Right atrium auricular region (tissue), 2 donors: ENCODE data around the gene DLG4. TPM values are rescaled to one million over a fixed set of nuclear protein-coding genes. Genes with fewer than 3 reads are reported as not detected.

Source experiments
- DNase-seq: peaks from one replicate; pipeline ENCODE4 v3.0.0-alpha.2; 2019; ENCODE audit warnings: low spot score
- H3K27ac ChIP-seq, 2 donors: fragments of 200-600 bp; sonication (generic); 1 replicate in 1 of 2; 2 replicates in 1 of 2; pipeline ENCODE4 v1.5.1; 2016 to 2019
- H3K27me3 ChIP-seq, 2 donors: fragments of 200-600 bp; sonication (generic); one replicate each; pipeline versions ENCODE4 v1.5.1 to v1.6.0; 2017 to 2019
- H3K36me3 ChIP-seq: fragments of 200-600 bp; sonication (generic); one replicate; pipeline ENCODE4 v1.5.1; 2016
- H3K4me1 ChIP-seq, 2 donors: fragments of 200-600 bp; sonication (generic); one replicate each; pipeline versions ENCODE4 v1.5.1 to v1.6.0; 2017 to 2019
- H3K4me3 ChIP-seq, 2 donors: fragments of 200-600 bp; sonication (generic); 1 replicate in 1 of 2; 2 replicates in 1 of 2; pipeline ENCODE4 v1.5.1; 2017 to 2019; ENCODE audit warnings: mild to moderate bottlenecking in 1 of 2, moderate library complexity in 1 of 2
- H3K9me3 ChIP-seq, 2 donors: fragments of 200-600 bp; sonication (generic); one replicate each; pipeline ENCODE4 v1.5.1; 2019
- CTCF ChIP-seq, 2 donors: fragments of 200-600 bp; sonication (generic); IDR thresholded peaks; one replicate each; pipeline ENCODE4 v1.5.1; 2019; ENCODE audit warnings: antibody characterized with exemption in 2 of 2
- total RNA-seq, 2 donors: library from RNA; depleted of rRNA; stranded (reverse); fragments of >200 nt; gene quantifications; one replicate each; pipeline ENCODE4 v1.1.0, GENCODE V29; 2016

The DLG4 gene
- total RNA-seq, 2 donors from 2014 or later: 15.1 to 33.4 TPM

- peak overlapping the region in 1 of 2 donors; percentile 26 for H3K4me3 ChIP-seq
- no peak for DNase-seq
- H3K4me1 ChIP-seq: peaks cover 0 to 43% of the 10 kb centered on the region in 2 donors
- no peak for TF ChIP-seq CTCF (IDR thresholded peaks at IDR 0.05)
- no peak overlapping the region for H3K27ac ChIP-seq
- no peaks in the 10 kb centered on the region for H3K36me3 ChIP-seq
- no peaks in the 10 kb centered on the region for H3K9me3 ChIP-seq
- H3K27me3 ChIP-seq: no peaks in the 10 kb centered on the region
These were observed 8.0 kb downstream of the DLG4 start for GRCh38 chr17:7211491-7212273.

- H3K27me3 ChIP-seq: no peaks in the 10 kb centered on the region
- peaks cover 0 to 32% of the 10 kb centered on the region in 2 donors for H3K4me1 ChIP-seq
- no peak overlapping the region for H3K27ac ChIP-seq
- no peak overlapping the region for H3K4me3 ChIP-seq
- no peaks in the 10 kb centered on the region for H3K36me3 ChIP-seq
- no peak for DNase-seq
- H3K9me3 ChIP-seq: no peaks in the 10 kb centered on the region
- TF ChIP-seq CTCF (IDR thresholded peaks at IDR 0.05): no peak
These were observed 10.7 kb downstream of the DLG4 start for GRCh38 chr17:7208754-7209460.

- Histone ChIP-seq H3K4me3 (no peak overlapping the region), H3K9me3 (no peaks in the 10 kb centered on the region), H3K4me1 (peaks cover 0 to 28% of the 10 kb centered on the region in 2 donors), H3K36me3 (peaks cover 6% of the 10 kb centered on the region), H3K27ac (no peak overlapping the region), H3K27me3 (no peaks in the 10 kb centered on the region)
- DNase-seq: no peak
- no peak for TF ChIP-seq CTCF (IDR thresholded peaks at IDR 0.05)
These were observed 11.5 kb downstream of the DLG4 start for GRCh38 chr17:7208027-7208571.

- Histone ChIP-seq H3K9me3 (no peaks in the 10 kb centered on the region), H3K36me3 (peaks cover 14% of the 10 kb centered on the region), H3K27me3 (no peaks in the 10 kb centered on the region), H3K4me3 (no peak overlapping the region), H3K4me1 (peaks cover 0 to 28% of the 10 kb centered on the region in 2 donors), H3K27ac (no peak overlapping the region)
- no peak for DNase-seq
- no peak for TF ChIP-seq CTCF (IDR thresholded peaks at IDR 0.05)
These were observed 12.3 kb downstream of the DLG4 start for GRCh38 chr17:7207120-7208001.

GRCh38 chr17:7205561-7205960 lies 14.1 kb downstream of the DLG4 start:
- no peaks in the 10 kb centered on the region for H3K27me3 ChIP-seq
- no peak for DNase-seq
- peak overlapping the region; percentile 40 to 57 for H3K4me3 ChIP-seq
- no peak for TF ChIP-seq CTCF (IDR thresholded peaks at IDR 0.05)
- peaks cover 26% of the 10 kb centered on the region for H3K36me3 ChIP-seq
- peak overlapping the region; percentile 57 to 60 for H3K27ac ChIP-seq
- H3K9me3 ChIP-seq: no peaks in the 10 kb centered on the region
- peaks cover 0 to 24% of the 10 kb centered on the region in 2 donors for H3K4me1 ChIP-seq
